ENCODE results near the gene RNF166.
A peak's percentile ranks its signal among the peaks of the same experiment; 100 is the strongest.
"Not testable (repeated sequence)": the region's sequence is repeated elsewhere in the genome, so short reads cannot be mapped to it uniquely, and the experiment has no call there.

Gene RNF166

GRCh38 chr16:88669980-88670379, 36.2 kb downstream of the RNF166 start:
- DNase-seq: no peak

- not testable (repeated sequence) for DNase-seq
These were observed 36.7 kb downstream of the RNF166 start for GRCh38 chr16:88669493-88669892.

- no peak for DNase-seq
These were observed 38.7 kb downstream of the RNF166 start for GRCh38 chr16:88667461-88667860.

- no peak for DNase-seq
These were observed 40.6 kb downstream of the RNF166 start for GRCh38 chr16:88665570-88665969.

DNA sequence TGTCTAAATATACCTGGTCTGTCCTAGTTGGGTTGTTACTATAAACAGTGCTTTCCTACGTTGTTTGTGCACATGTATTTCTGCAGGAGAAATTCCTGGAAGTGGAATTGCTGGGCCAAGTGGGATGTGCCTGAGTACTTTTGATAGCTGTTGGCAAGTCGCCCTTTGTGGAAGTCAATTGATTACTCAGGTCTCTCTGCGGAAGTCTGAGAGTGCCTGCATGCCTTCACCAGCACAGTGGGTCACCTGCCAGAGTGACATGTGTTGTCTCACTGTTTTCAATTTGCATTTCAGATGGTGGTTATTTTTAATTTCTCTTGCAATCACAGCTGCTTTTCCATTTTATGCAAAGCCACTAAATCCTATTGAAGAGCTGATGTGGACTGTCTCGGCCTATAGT, 41.1 kb downstream of the RNF166 start:
- DNase-seq: no peak

DNA sequence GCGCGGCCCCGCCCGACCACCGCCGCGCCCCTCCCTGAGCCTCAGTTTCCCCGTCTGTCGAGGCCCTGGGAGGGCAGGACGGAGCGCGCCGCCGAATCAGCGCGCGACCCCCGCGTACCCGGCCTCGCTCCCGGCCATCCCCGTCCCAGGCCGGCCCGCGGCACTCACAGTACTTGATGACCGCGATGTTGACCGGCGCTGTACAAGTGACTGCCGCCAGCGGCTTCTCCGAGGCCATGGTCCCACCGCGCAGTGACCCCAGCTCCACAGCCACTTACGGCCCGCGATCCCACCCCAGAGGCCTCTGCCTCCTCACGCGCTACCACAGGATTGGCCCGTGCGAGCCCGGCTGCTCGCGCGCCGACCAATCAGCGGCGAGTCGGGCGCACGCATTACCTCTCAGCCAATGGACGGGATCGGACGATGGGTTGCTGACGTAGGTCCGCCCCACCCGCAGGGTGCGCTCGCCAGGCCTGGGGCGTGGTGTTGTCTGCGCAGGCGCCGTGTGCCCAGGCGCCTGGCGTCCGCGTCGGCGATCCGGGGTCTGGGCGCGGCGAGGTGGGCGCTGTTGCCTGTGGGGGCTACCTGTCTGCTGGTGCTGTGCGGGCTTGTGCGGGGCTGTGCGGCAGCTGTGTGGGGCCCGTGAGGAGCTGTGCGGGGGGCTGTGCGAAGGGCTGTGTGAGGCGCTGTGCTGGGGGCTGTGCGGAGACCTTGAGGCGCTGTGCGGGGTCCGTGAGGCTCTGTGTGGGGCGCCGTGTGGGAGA, 43.2 kb downstream of the RNF166 start, which contains the start of gene MVD:
MVD (minus strand) TSS at position 249 of the 764 bp plus-strand sequence; CDS start at position 238, 11 bp downstream.
- peak; percentile 99 for DNase-seq

- DNase-seq: no peak
These were observed 43.9 kb downstream of the RNF166 start for GRCh38 chr16:88662222-88662842.

DNA sequence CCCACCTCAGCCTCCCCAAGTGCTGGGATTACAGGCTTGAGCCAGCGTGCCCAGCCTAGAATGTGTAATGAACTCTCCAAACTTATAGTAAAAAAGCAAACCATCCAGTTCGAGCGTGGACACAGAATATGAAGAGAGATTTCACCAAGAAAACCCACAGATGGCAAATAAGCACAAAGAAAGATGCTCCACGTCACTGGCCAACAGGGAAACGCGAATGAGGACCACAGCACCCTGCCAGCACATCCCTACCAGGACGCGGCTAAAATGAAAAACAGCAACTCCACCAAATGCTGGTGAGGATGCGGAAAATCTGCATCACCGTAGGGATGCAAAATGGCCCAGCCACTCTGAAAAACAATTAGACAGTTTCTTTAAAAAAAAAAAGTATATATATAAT, 44.7 kb downstream of the RNF166 start:
- DNase-seq: no peak

- no peak for DNase-seq
These were observed 47.0 kb downstream of the RNF166 start for GRCh38 chr16:88659160-88659559.

- no peak for DNase-seq
These were observed 47.5 kb downstream of the RNF166 start for GRCh38 chr16:88658714-88659113.

DNA sequence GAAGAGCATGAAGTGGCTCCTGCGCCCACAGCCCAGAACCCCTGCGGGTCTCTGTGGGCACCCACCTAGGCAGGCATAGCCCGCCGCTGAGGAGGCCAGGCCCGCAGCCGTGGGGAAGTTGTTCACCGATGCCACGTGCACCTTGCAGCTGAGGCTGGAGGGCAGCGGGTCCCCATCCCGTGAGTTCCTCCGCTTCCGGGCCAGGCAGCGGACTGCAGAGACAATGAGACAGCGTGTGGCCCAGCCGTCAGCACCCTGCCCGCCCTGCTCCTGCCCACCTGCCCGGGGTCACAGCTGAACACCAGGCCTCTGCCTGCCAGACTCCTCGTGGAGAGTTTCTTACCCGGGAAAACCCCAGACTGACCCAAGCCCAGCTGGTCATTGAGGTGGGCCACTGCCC, 48.8 kb downstream of the RNF166 start:
- DNase-seq: no peak

DNA sequence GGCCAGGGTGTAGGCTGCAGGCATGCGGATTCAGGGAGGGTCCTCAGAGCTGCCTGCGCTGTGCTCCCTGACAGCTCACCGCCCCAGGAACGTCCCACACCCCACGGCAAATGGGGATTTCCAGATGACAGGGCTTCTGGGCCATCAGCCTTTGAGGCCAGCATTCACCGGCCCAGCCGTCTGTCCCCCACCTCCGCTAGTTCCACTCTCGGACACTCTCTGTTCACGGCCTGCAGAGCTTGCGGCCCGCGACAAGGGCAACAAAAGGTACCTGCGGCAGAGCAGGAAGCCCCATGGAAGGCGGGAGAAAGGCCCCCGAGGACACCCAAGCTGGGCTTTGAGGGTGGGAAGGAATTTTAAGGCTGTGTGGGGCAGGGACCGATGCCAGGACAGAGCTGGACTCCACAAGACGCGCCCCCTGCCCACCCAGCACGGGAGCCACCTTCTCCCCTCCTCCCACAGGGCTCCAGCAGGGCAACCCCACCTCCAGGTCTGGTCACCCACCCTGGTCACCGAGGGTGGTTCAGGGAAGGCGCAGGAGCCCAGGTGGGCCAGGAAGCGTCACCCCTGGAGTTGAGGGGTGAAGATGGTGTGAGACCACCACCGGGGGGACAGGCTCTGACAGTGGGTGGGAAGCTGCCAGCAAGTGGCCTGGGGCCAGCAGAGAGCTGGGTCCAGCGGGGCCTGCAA, 49.8 kb downstream of the RNF166 start:
- no peak for DNase-seq

DNA sequence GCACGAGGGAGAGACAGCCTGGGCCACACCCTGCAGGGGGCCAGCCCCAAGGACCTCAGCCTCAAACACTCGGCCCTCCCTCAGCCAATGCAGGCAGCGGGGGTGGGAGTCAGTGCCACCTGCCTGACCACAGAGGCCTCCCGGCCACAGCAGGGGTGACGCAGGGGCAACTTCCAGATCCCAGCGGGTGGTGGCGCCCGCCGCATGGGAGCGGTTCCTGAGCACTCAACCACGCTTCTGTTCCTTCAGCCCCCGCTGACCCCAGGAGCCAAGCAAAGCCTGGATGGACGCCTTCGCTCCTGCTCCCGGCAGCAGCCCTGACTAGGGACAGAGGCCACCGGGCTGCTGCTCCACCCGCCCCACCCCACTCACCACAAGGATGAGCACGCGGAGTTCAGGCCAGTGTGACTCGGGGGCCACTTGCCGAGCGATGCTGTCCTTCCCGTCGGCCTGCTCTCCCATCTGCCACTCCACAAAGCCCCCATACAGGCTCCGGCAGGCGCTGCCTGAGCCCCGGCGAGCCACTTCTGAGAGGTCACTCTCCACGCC, 50.4 kb downstream of the RNF166 start:
- no peak for DNase-seq

GRCh38 chr16:88655053-88655732, 51.0 kb downstream of the RNF166 start:
- no peak for DNase-seq

GRCh38 chr16:88654363-88655052, 51.7 kb downstream of the RNF166 start:
- DNase-seq: no peak

DNA sequence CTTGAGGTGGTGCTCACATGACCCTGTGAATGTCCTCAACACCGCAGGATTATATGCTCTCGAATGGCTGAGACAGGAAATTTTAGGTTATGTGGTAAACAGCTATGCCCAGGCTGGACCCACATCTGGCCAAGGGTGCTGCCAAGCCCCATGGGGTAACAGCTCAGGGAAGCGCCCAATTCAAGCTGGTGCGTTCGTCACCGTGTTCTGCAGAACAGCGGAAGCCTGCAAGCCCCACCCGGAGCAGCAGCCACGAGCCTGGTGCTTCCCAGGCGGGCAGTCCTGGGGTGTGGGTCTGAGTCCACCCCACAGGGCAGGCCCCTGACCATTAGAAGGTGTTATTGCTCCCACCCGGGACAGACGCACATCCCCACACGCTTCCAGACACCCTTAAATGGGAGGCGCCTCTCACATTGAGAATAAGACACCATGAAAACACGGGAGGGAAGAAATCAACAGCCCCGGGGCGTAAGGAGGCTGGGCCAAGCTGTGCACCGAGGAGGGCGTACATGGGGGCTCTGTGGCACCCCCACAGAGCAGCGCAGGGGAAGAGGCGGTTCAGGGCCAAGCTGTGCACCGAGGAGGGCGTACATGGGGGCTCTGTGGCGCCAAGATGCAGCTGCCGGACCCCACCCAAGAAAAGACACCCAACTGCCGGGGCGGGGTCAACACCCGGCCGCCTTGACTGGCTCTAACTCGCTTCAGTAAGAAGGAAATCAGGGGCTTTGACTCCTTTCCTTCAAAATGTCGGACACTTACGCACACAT, 52.4 kb downstream of the RNF166 start:
- DNase-seq: no peak

GRCh38 chr16:88653101-88653500, 53.1 kb downstream of the RNF166 start:
- DNase-seq: no peak

DNA sequence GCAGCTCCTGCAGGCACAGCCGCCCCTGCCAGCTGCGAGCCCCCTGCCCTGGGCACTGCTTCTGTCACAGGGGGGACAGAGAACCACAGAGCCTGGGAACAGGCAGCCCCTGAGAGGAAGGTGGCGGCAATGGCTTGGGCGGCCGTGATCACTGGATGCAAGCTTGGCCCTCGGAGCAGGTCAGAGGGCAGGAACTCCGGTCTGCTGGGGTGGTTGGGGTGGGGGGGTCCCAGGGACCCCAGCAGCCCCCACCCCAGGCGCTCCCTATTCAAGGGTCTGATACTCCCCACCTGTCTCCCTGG, 53.5 kb downstream of the RNF166 start:
- DNase-seq: no peak

GRCh38 chr16:88651989-88652761, 54.0 kb downstream of the RNF166 start:
- no peak for DNase-seq

DNA sequence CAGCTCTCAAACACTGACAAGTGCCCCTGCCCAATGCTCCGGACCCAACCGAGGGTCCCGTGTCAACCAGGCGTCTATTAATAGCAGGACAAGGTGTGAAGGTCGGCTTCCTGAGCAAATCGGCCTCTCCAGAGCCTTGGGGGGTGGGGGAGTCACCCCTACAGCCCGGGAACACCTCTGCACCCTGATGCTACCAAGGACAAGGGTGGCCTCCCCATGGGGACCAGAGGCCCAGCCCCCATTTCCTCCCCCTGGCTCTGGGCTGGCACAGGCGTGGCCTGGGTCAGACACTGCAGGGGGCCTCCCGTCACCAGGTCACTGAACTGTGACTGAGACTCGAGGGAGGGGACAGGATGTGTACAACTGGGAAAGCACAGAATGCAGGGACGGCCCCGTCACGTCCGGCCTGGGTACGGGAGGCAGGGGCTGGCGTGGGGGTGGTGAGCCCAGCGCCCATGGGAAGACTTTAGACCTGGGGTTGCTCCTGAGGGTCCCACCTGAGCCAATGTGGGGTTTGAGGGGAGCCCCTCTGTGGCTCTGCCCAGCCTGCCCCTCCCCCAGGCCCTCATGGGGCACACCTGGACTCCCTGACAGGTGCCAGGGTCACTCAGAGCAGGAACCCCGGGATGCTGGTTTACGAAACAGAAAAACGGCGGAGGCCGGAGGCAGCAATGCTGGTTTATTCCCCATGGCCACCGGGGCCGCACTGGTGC, 54.8 kb downstream of the RNF166 start:
- no peak for DNase-seq
